ENCODE results near the gene OPN3.
"Not testable (repeated sequence)": the region's sequence is repeated elsewhere in the genome, so short reads cannot be mapped to it uniquely, and the experiment has no call there.

OPN3 gene, protein sequence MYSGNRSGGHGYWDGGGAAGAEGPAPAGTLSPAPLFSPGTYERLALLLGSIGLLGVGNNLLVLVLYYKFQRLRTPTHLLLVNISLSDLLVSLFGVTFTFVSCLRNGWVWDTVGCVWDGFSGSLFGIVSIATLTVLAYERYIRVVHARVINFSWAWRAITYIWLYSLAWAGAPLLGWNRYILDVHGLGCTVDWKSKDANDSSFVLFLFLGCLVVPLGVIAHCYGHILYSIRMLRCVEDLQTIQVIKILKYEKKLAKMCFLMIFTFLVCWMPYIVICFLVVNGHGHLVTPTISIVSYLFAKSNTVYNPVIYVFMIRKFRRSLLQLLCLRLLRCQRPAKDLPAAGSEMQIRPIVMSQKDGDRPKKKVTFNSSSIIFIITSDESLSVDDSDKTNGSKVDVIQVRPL

DNA sequence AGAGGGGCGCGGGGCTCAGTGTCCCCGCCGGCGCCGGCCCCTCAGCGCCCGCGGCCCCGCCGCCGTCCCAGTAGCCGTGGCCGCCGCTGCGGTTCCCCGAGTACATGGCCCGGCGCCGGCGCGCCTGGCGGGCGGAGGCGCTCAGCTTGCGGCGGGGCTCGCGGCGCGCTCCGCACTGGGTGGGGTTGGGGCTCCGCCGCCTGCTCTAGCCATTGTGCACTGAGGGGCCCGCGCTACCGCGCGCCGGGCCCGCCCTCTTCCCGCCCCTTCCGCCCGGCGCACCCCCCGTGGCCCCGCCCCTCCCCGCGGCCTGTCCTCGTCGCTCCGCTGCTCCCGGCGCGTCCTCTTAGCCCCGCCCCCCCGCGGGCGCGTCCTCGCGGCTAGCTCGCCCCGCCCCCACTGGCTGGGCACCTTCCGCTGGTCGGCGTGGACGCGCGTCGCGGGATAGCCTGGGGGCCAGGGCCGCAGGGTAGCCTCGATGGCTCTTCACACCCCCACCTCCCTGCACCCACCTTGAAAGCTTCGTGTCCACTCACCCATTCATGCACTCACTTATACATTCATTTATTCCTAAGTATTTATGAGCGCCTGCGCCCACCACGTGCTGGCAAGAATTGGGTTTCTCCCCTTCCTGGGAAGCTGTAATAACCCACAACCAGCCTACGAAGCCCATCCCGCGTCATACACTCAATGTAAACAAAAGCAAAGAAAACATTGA is at the start of gene OPN3, which contains the start of gene CHML:
OPN3 (minus strand) TSS at position 221 of the 718 bp plus-strand sequence; CDS start at position 106, 115 bp downstream.
CHML (minus strand) TSS at position 221 of the 718 bp plus-strand sequence. CDS start 4,603 bp downstream, outside the sequence.
- DNase-seq = peak; percentile 95

- DNase-seq = no peak
These were observed 48.8 kb upstream of the OPN3 start for GRCh38 chr1:241688940-241689368.

DNA sequence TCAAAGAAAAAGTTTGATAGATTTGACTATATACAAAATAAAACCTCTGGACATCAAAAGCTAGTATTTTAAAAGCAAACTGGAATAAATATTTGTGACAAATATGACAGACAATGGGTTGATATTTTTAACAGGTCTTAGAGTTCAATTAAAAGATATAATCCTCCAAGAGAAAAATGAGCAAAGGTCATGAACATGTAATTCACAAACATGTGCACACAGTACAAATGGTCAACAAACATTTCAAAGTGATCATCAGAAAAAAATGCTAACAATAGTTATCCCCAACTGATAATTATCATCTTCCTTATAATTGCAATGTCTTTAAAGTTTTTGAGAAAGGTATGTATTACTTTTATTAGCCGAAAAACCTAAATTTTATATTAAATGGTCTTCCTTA is 43.9 kb upstream of the OPN3 start:
- DNase-seq = no peak

GRCh38 chr1:241682921-241683320 is 42.8 kb upstream of the OPN3 start:
- no peak for DNase-seq

GRCh38 chr1:241681861-241682448 is 41.8 kb upstream of the OPN3 start:
- DNase-seq = not testable (repeated sequence)

DNA sequence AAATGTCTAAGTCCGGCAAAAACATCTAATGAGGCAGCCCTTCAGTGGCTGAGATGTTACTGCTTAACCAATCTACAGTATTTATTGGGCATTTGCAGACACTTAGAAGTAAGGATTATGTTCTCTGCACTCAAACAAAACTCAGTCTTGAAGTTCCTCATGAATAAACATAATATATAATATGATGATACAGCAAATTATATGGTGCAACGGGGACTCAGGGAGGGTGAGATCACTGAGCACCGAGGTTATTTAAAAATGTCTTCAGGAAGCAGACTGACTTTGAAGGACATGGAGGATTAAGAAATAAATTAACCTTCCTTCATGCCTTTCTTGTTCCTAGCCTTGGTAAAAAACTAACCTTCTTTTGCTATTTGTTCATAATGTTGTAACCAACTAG is 39.8 kb upstream of the OPN3 start:
- no peak for DNase-seq

GRCh38 chr1:241679404-241679803 is 39.2 kb upstream of the OPN3 start:
- DNase-seq = no peak

DNA sequence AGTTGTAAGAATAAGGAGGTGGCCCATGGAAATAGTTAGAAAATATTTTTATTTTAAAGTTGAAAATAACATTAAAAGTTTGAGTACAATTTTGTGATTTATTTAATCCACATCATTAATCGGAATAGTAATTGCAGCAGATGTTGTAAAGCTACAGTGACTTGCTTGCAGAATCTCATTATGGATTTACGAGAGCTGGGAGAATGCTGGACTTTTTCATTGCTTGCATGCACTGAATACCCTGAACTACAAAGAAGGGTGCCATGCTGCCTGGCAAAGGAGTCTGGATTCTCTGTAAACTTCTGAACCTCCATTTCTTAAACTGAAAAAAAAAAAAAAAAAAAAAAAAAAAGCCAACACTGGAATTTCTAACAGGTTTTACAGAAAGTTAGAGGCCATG is 38.4 kb upstream of the OPN3 start:
- no peak for DNase-seq

DNA sequence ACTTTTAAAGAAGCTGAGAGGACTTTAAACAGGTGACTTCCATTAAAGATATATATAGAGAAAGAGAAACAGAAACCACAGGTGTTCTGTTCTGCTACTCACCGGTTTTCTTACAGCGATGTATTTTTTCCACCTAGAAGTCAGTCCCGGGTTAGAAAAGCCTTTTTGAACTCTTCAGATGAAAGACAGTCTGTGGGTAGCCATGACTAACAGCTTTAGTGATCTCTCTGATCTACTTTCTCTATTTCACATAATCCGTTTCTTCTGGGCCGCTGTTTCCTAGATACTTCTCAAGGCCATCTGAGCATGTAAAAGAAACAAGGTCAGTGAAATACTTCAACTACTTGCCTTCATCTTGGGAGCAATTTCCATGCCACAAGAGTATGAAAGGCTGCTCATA is 37.0 kb upstream of the OPN3 start:
- DNase-seq = no peak

- DNase-seq = no peak
These were observed 35.8 kb upstream of the OPN3 start for GRCh38 chr1:241675983-241676382.

DNA sequence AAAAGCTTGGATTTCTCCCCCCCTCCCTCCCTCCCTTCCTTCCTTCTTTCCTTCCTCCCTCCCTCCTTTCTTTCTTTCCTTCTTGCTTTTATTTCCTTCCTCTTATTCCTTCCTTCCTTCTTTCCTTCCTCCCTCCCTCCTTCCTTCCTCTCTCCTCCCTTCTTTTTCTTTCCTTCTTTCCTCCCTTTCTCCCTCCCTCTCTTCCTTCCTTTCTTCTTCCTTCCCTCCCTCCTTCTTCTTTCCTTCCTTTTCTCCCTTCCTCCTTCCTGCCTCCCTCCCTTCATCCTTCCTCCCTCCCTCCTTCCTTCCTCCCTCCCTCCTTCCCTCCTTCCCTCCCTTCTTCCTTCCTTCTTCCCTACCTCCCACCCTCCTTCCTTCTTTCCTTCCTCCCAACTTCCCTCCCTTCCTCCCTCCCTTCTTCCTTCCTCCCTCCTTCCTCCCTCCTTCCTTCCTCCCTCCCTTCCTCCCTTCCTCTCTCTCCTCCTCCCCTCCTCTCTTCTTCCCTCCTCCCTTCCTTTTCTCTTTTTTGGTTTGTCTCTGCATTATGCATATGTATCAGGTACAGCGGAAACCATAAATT is 34.7 kb upstream of the OPN3 start:
- no peak for DNase-seq

GRCh38 chr1:241672301-241672700 is 32.1 kb upstream of the OPN3 start:
- no peak for DNase-seq

- no peak for DNase-seq
These were observed 26.2 kb upstream of the OPN3 start for GRCh38 chr1:241666419-241666818.

GRCh38 chr1:241660424-241660972 is 20.3 kb upstream of the OPN3 start:
- DNase-seq = no peak

DNA sequence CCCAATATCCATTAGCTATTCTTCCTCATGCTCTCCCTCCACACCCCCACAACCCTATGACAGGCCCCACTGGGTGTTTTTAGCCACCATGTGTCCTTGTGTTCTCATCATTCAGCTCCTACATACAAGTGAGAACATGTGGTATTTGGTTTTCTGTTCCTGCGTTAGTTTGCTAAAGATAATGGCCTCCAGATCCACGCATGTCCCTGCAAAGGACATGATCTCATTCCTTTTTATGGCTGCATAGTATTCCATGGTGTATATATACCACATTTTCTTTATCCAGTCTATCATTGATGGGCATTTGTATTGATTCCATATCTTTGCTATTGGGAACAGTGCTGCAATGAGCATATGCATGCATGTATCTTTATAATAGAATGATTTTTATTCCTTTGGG is 18.8 kb upstream of the OPN3 start:
- not testable (repeated sequence) for DNase-seq

DNA sequence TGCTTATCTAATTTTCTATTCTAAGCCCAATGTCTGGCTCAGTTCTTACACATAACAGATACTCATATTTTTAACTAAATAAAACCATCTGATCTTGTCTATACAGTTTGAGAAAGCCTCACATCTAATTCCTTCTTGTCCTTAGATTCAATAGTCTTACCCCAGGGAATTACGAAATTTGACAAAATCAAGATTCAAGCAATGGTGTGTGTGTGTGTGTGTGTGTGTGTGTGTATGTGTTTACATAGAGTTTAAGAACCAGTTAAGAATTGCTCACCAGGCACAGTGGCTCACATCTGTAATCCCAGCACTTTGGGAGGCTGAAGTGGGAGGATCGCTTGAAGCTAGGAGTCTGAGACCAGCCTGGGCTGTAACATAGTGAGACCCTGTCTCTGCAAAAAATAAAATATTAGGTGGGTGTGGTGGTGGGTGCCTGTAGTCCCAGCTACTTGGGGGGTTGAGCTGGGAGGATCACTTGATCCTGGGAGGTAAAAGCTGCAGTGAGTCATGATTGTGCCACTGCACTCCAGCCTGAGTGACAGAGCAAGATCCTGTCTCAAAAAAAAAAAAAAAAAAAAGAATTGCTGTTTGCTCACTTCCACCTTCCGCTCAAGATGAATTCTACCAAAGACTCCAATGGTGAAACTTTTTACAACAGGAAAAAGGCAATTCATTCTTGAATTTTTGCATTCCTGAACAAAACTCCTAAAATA is 18.1 kb upstream of the OPN3 start:
- no peak for DNase-seq

DNA sequence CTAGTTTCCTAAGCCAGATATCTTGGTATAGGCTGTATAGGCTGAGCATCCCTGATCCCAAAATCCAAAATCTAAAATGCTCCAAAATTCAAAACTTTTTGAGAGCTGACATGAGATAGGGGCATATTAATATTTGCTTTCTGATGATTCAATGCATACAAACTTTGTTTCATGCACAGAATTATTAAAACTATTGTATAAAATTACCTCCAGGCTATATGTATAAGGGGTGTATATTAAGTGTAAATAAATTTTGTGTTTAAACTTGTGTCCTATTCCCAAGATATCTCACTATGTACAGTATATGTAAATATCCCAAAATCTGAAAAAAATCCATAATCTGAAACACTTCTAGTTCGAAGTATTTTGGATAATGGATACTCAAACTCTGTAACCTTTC is 14.5 kb upstream of the OPN3 start:
- no peak for DNase-seq

DNA sequence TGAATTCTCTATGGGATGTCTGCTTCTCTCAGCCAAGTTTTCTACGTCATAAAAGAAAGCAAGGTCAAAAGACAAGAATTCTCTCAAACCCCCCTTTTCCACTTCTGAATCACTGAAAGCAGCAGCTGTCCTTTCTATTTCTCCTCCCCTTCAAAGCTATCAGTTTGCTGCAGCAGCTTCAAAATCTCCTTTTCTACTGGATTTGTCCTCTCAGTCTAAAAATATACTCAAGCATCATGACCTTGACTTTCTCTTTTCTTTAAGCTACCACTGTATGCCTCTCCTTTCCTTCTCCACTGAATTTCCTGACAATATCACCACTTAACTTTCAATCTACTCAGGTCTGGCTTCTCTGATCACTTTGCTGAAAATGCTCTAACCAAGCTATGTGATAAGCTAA is 13.8 kb upstream of the OPN3 start:
- no peak for DNase-seq

GRCh38 chr1:241652012-241652411 is 11.8 kb upstream of the OPN3 start, which contains the start of gene WDR64:
TSS of gene WDR64 (plus strand) at chr1:241652281. CDS start at chr1:241652485, 204 bp downstream.
- no peak for DNase-seq

- DNase-seq = no peak
These were observed 8.0 kb upstream of the OPN3 start for GRCh38 chr1:241648159-241648558.

GRCh38 chr1:241647658-241648057 is 7.5 kb upstream of the OPN3 start:
- no peak for DNase-seq

- DNase-seq = no peak
These were observed 6.0 kb upstream of the OPN3 start for GRCh38 chr1:241646201-241646600.
